GM06990 (cell line): ENCODE results near the gene CWC22.

Source experiments
- DNase-seq: peaks from one replicate; pipeline ENCODE4 v3.0.0-alpha.2; 2011; ENCODE audit not compliant: insufficient read length; ENCODE audit errors: extremely low read depth
- H3K27me3 ChIP-seq: replicated peaks from 2 replicates; pipeline ENCODE4 v1.6.0; 2011; ENCODE audit warnings: low read length; ENCODE audit not compliant: control insufficient read depth, insufficient read depth
- H3K36me3 ChIP-seq: 2 replicates; pipeline ENCODE4 v1.5.1; 2011; ENCODE audit warnings: low read length; ENCODE audit not compliant: control insufficient read depth, insufficient read depth
- H3K4me3 ChIP-seq: replicated peaks from 2 replicates; pipeline ENCODE4 v1.5.1; 2011; ENCODE audit warnings: low read depth, mild to moderate bottlenecking, control low read depth, low read length
- CTCF ChIP-seq: IDR thresholded peaks from 2 replicates; pipeline ENCODE4 v1.5.1; 2011; ENCODE audit warnings: low read length, control low read depth, mild to moderate bottlenecking, inconsistent platforms; ENCODE audit not compliant: insufficient read depth, poor library complexity, severe bottlenecking

Gene CWC22

GRCh38 chr2:179987916-179988315 lies 19.2 kb downstream of the CWC22 start:
- Histone ChIP-seq H3K4me3 (no peak overlapping the region), H3K27me3 (no peaks in the 10 kb centered on the region), H3K36me3 (peaks cover 3% of the 10 kb centered on the region)
- TF ChIP-seq CTCF = no peak
- DNase-seq = no peak

DNA sequence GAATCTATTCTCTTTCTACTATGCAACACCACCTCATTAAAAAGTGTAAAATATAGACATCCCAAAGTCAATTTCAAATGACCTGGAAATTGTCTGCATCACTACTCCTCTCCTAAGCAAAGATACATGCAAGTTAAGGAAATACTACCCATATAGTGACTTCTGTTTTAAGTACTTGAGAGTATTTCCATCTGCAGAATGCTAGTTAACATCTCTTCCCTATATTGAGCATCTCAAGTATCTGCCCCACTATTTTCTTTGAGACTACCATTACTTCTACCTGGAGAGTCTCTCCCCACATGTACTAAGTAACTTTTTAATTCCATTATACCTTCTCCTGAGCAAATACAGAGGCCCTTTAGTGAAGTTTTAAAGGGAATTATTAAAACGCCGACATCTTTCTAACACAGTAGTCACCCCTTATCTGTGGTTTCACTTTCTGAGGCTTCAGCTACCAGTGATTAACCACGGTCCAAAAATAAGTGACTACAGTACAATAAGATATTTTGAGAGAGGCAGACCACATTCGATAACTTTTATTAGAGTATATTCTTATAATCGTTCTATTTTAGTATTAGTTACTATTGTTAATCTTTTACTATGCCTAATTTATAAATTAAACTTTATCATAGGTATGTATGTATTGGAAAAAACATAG lies 21.8 kb downstream of the CWC22 start:
- peaks cover 3% of the 10 kb centered on the region for H3K36me3 ChIP-seq
- TF ChIP-seq CTCF = no peak
- H3K4me3 ChIP-seq = peak overlapping the region; percentile 25
- no peak for DNase-seq
- H3K27me3 ChIP-seq = no peaks in the 10 kb centered on the region

DNA sequence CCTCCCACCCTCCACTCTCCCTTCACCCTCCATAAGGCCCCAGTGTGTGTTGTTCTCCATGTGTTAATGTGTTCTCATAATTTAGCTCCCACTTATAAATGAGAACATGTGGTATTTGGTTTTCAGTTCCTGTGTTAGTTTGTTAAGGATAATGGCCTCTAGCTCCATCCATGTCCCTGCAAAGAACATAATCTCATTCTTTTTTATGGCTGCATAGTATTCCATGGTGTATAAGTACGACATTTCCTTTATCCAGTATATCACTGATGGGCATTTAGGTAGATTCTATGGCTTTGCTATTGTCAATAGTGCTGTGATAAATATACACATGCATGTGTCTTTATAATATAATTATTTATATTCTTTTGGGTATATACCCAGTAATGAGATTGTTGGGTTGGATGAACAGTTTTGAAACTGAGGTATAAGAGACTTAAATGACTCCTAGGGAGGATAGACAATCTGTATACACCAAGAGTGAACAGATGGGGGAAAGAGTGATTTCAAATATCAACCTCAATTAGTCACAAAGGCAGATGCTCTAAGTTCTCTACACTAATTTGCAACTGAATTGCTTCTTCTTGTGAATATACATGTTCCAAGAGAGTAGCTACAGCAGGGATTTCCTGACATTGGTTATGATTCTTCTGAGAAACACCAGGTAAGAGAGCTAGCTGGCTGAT lies 23.7 kb downstream of the CWC22 start:
- no peak for DNase-seq
- H3K36me3 ChIP-seq = peaks cover 3% of the 10 kb centered on the region
- no peaks in the 10 kb centered on the region for H3K27me3 ChIP-seq
- no peak for TF ChIP-seq CTCF
- H3K4me3 ChIP-seq = no peak overlapping the region

GRCh38 chr2:179981085-179981484 lies 26.0 kb downstream of the CWC22 start:
- Histone ChIP-seq H3K36me3 (peaks cover 2% of the 10 kb centered on the region), H3K4me3 (no peak overlapping the region), H3K27me3 (no peaks in the 10 kb centered on the region)
- no peak for TF ChIP-seq CTCF
- DNase-seq = no peak

GRCh38 chr2:179974761-179975160 lies 32.3 kb downstream of the CWC22 start:
- Histone ChIP-seq H3K27me3 (no peaks in the 10 kb centered on the region), H3K36me3 (peaks cover 3% of the 10 kb centered on the region), H3K4me3 (no peak overlapping the region)
- TF ChIP-seq CTCF = no peak
- DNase-seq = no peak
